Stimulated activated CD4-positive, alpha-beta T cell treated with anti-CD3 and anti-CD28 coated beads, Interleukin-4, amount 100 ng/mL, for 4 hours (primary cell): Measurements from ENCODE around the gene GNPTG.

Source experiments
- DNase-seq, 2 experiments: peaks; one replicate each; pipeline ENCODE4 v3.0.0-alpha.2; 2020

Gene GNPTG

GRCh38 chr16:1349351-1349750, 2.4 kb upstream of the GNPTG start:
- DNase-seq: no peak

- no peak for DNase-seq
Observed at GRCh38 chr16:1349951-1350350, 1.8 kb upstream of the GNPTG start.

GRCh38 chr16:1350691-1351090, 1.0 kb upstream of the GNPTG start:
- no peak for DNase-seq

GRCh38 chr16:1351215-1351581, 533 bp upstream of the GNPTG start:
- no peak for DNase-seq

GRCh38 chr16:1354815-1355540, 3.2 kb downstream of the GNPTG start:
- no peak for DNase-seq

- no peak for DNase-seq
Observed at GRCh38 chr16:1355591-1355990, 3.9 kb downstream of the GNPTG start.

GRCh38 chr16:1356061-1356900, 4.5 kb downstream of the GNPTG start:
- DNase-seq: no peak

GRCh38 chr16:1357906-1358566, 6.3 kb downstream of the GNPTG start:
- DNase-seq: no peak

DNA sequence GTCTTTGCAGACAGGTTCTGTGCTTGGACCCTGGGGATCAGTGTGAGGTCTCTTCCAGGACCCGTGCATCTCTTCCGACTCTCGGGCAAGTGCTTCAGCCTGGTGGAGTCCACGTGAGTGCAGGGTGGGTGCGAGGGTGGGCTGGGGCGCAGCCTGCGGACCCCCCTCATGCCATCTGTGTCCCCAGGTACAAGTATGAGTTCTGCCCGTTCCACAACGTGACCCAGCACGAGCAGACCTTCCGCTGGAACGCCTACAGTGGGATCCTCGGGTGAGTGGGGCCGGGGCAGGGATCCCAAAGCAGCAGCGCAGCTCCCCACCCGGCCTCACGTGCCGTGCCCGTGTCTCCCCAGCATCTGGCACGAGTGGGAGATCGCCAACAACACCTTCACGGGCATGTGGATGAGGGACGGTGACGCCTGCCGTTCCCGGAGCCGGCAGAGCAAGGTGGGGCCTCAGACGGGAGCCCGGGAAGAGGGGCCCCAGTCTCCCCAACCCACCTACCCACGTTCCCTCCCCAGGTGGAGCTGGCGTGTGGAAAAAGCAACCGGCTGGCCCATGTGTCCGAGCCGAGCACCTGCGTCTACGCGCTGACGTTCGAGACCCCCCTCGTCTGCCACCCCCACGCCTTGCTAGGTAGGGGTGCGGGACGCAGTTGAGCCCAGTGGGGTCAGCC, 10.1 kb downstream of the GNPTG start:
- DNase-seq: no peak

- DNase-seq: no peak
Observed at GRCh38 chr16:1362807-1363206, 11.1 kb downstream of the GNPTG start.

DNA sequence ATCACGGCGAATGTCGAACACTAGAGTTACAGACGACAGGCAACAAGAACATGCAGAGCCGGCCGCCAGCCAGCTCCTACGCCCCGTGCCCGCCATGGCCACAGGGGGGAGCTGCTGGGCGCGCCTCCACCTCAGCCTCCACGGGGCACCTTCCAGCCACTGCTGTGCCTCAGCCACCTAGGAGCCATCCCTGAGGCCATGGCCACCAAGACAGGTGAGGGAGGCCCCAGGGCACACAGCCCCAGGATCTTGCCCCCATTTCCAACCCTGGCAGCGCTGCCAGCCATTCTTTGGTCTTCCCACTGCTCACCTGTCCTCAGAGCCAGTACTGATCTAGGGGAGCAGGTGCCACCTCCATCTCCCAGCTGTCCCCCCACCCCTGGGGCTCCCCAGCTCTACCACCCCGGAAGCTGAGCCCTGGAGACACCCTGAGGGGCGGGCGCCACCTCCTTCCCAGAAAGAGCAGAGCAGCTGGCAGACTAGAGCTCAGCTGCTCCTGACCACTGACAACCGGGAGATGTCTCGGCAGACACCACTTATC, 11.8 kb downstream of the GNPTG start:
- DNase-seq: peak; percentile 50 to 74

GRCh38 chr16:1364510-1364909, 12.8 kb downstream of the GNPTG start:
- no peak for DNase-seq

- DNase-seq: no peak
Observed at GRCh38 chr16:1366060-1366711, 14.5 kb downstream of the GNPTG start.

DNA sequence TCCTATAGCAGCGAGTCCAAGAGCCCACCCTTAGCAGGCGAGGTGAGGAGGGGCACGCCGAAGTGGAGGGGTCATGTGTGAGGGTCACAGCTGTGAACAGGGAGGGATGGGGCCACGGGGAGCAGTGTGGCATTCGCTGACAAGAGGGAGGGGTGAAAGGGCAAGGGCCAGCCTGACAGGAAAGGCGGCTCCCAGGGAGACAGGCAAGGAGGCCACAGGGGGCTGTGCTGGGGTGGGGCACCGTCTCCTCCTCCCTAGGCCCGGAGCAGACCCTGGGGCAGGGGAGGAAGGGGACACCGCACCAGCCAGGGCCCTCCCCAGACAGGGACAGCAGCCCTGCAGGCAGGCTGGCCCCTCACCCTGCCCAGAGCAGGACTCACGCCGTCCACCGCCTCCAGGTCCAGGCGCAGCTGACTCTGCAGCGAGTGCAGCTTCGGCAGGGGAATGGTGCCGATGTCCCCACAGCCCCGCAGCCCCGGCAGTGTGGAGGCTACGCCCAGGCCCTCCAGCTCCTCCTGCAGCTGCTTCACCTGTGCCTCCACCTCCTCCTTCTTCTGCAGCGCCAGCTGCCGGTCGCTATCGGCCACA, 15.1 kb downstream of the GNPTG start:
- DNase-seq: no peak

DNA sequence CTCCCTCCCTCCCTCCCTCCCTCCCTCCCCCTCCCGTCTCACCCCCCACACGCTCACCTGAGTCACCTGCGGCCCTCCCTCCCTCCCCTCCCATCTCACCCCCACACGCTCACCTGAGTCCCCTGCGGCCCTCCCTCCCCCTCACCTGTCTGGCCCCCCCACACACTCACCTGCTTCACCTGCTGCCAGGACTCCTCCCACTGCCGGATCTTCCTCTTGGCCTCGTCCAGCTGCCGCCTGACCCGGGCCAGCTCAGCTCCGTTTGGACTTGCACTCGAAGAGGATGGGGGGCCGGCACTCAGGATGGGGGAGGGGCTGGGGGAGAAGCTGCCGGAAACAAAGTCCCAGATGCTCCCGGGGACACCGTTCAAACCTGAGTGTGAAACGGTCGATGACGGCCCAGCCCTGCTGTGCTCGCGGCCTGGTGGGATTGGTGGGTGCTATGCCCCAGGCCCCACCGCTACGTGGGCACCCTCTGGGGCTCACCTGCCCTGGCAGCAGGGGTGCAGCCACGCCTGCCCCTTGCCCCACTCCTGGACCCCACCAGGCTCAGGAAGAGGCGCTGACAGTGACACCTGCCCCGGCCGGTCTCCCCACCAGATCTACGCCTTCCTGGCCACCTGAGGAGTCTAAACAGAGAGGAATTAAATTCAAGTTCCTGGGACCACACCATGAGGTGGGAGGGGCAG, 15.9 kb downstream of the GNPTG start:
- DNase-seq: no peak

DNA sequence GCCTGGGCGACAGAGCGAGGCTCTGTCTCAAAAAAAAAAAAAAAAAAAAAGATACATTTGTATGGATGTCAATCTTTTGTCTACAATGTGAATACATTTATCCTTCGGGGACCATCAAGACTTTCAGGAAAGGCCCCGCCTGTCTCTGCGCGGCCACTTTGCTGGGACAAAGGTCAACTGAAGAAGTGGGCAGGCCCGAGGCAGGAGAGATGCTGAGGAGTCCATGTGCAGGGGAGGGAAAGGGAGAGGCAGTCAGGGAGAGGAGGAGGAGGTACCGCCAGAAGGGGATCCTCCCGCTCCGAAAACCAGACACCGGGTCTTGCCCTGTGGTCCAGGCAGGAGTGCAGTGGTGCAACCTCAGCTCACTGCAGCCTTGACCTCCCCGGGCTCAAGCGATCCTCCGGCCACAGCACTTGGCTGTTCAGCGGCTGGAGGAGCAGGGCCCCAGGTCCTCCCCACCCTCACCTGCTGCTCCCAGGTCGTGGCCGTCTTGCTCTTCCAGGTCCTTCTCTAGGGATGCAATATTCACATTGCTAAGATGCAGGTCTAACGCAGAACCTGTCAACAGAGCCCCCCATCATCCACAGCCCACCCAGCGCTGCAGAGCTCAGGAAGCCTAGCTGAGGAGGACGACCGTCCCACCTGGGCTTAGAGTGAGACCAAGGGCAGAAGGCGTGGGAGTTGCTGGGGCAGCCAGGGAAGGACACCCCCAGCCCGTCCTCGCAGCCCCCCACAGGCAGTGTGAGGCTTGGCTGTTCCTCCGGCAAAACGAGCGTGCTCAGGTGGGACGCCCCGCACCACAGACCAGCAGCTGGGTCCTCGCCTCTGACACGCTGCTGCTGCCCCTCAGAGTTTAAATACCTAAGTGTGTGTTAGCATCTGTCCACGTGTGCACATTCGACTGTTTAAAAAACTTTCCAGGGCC, 19.6 kb downstream of the GNPTG start:
- no peak for DNase-seq

- no peak for DNase-seq
Observed at GRCh38 chr16:1372292-1372950, 20.7 kb downstream of the GNPTG start.

- no peak for DNase-seq
Observed at GRCh38 chr16:1374418-1375297, 22.9 kb downstream of the GNPTG start.

GRCh38 chr16:1375298-1375640, 23.5 kb downstream of the GNPTG start:
- no peak for DNase-seq
